GM18526 (cell line): ENCODE results near the gene BCORL1.

ENCODE experiments used
- POLR2A ChIP-seq: IDR thresholded peaks from 3 replicates; pipeline ENCODE4 v1.6.1; 2011; ENCODE audit not compliant: insufficient read length; ENCODE audit errors: extremely low read depth

The BCORL1 gene

GRCh38 chrX:130018143-130018542 is 35.7 kb downstream of the BCORL1 start:
- no peak for TF ChIP-seq POLR2A

GRCh38 chrX:130020661-130021324 is 38.4 kb downstream of the BCORL1 start:
- no peak for TF ChIP-seq POLR2A

- TF ChIP-seq POLR2A, result no peak
Observed at GRCh38 chrX:130024127-130024526, 41.7 kb downstream of the BCORL1 start.

- TF ChIP-seq POLR2A, result no peak
Observed at GRCh38 chrX:130025256-130025655, 42.8 kb downstream of the BCORL1 start.

GRCh38 chrX:130027569-130027968 is 45.1 kb downstream of the BCORL1 start:
- TF ChIP-seq POLR2A, result no peak

GRCh38 chrX:130028196-130028595 is 45.8 kb downstream of the BCORL1 start:
- TF ChIP-seq POLR2A, result no peak

- no peak for TF ChIP-seq POLR2A
Observed at GRCh38 chrX:130030826-130031225, 48.4 kb downstream of the BCORL1 start.

- no peak for TF ChIP-seq POLR2A
Observed at GRCh38 chrX:130032552-130032951, 50.1 kb downstream of the BCORL1 start.

- no peak for TF ChIP-seq POLR2A
Observed at GRCh38 chrX:130034178-130034577, 51.7 kb downstream of the BCORL1 start.

- TF ChIP-seq POLR2A, result no peak
Observed at GRCh38 chrX:130039847-130040246, 57.4 kb downstream of the BCORL1 start.

- TF ChIP-seq POLR2A, result no peak
Observed at GRCh38 chrX:130047416-130047815, 65.0 kb downstream of the BCORL1 start.

- TF ChIP-seq POLR2A, result no peak
Observed at GRCh38 chrX:130048686-130049222, 66.3 kb downstream of the BCORL1 start.

GRCh38 chrX:130049821-130050220 is 67.4 kb downstream of the BCORL1 start:
- no peak for TF ChIP-seq POLR2A

GRCh38 chrX:130051176-130051845 is 68.9 kb downstream of the BCORL1 start:
- TF ChIP-seq POLR2A, result no peak

- TF ChIP-seq POLR2A, result no peak
Observed at GRCh38 chrX:130053236-130053635, 70.8 kb downstream of the BCORL1 start.

GRCh38 chrX:130055103-130055502 is 72.7 kb downstream of the BCORL1 start:
- TF ChIP-seq POLR2A, result no peak
